RKO (cell line): ENCODE results near the gene DLG2.

Experiments
- DNase-seq: peaks from one replicate; pipeline ENCODE4 v3.0.0-alpha.2; 2016; ENCODE audit warnings: low spot score

The DLG2 gene

DNA sequence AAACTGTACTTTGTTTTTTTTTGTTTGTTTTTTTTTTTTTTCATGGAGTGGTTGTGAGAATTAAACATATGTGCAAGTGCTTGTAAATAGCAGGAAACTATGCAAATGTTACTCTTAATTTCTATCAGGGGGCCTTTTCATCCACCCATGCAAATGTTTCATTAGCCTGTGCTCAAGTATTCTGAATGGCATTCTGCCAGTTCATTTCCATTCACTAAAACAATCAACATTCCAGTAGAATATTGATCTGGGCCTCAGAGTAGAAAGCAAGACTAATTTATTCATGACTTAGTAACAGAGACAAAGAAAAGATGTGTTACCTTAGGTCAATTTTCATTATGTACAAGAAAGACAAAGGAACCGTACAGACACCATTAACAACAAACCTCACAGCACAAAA lies 971.4 kb downstream of the DLG2 start:
- DNase-seq, result no peak

DNA sequence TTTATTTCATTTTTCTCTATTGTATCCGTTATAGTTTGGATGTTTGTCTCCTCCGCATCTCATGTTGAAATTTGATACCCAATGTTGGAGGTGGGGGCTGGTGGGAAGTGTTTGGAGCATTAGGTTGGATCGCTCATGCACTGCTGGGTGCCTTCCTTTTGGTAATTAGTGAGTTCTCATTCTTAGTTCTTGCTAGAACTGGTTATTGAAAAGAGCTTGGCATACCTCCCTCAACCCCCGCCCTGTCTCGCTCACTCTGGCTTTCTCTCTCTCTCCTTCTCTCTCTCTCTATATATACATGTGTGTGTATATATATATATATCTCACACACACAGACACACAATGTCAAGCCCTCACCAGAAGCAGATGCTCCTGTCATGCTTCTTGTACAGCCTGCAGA lies 978.7 kb downstream of the DLG2 start:
- no peak for DNase-seq

DNA sequence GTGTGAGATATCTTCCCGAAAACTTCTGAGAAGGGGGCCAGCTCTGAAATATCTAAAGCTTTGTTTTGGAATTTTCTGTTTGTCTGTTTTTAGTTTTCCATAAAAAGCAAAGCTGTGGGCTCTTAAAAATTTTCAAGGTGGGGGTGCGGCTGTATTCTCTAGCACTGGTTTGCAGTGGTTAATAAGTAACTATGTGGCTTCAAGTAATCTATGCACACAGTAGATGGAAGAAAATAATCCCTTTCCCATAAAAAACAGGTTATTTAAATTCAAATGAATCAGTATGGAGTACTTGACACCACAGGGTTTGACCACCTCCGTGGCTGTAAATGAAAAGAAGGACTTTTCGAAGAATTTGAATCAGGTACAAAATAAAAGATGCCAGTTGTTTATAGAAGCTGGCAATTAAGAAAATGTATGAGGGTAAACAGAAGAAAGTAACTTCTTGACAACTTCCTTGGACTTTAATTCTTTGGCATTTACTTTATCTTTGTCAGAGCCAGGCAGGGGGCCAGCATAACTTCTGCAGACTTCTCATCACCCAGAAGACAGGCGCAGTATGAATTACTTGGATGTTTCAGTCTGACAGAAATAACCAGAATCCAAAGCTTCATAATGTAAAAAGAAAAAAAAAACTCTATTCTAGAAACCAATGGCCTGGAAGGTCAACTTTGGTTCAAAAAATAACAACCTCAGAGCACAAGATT lies 981.0 kb downstream of the DLG2 start:
- no peak for DNase-seq

DNA sequence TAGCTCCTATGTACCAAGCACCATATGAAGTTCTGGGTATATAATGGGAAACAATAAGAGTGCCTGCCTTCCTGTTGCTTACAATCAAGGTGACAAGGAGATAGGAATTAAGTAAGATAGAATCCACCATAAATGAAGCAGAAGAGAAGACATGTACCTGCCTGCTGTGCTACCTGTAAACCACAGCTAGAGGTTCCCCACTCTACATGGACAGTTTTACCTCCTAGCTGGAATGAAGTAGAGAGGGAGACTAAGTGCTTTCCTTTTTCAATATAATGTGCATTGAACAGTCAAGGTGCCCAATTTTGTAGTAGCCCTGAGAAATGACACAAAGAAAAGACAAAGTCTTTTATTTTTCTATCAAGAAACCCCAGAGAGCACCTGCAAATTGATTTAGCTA lies 984.6 kb downstream of the DLG2 start:
- DNase-seq, result no peak

DNA sequence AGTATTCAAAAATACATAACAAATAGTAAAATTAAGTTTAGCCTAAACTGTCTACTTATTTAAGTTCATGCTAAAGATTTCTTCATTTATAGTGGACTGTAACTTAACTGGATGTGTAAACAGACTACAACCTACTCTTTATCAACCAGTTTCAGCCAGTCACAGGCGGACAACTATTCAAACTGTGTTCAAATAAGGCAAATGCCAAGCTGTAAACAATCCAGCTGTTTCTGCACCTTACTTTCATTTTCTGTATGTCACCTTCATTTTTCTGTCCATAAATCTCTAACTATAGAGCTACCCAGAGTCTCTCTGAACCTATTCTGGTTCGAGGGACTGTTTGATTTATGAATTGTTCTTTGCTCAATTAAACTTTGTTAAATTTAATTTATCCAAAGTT lies 992.8 kb downstream of the DLG2 start:
- no peak for DNase-seq

DNA sequence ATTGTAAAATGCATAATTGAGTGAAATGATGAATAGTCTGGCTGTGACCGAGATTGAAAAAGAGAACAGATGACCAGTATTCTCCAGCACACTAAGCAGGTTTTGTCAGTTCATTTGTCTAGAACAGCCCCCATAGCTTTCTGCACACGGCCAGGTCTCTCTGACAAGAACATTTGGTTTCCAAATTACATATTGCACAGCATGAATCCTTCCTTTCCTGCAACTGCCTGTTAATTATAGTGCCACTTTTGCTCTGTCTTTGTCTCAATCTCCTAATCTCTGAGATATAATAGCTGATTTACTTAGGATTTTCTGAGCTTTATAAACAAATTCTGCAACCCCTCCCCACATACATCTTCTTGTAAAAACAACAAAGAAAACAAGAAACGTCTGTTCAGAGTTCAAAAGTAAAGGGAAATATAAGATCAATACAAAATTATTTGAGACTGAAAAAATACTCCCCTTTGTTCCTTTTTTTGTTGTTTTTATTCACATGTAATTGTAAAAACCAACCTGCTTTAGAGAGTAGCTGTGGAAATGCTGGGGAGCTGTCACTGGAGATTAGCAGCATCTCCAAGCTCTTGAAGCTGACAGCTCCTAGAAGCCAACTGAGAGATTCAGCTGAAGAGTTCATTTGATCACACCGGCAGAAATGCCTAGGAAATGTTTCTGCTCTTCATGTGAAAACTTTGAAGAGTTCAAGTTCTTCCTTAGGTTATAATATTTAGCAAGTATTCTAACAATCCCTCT lies 998.1 kb downstream of the DLG2 start:
- DNase-seq, result no peak

DNA sequence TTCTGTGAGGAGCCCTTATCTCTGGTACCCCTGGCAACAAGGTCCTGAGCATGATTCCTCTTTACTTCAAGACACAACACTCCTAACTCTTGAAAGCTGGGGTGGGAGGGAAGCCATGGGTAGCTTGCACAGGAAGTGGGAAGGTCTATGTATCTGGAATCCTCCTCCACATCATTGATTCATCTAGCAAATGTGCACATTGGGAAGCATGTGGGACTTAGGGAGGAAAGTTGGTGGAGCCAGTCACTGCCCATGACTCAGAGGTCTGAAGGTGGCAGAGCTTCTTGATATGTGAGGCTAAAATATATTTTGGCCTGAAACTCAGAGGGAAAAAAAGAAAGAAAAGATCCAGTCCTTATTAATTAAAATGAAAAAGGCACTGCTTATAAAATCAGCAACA lies 1000.9 kb downstream of the DLG2 start:
- DNase-seq, result peak; percentile 18

DNA sequence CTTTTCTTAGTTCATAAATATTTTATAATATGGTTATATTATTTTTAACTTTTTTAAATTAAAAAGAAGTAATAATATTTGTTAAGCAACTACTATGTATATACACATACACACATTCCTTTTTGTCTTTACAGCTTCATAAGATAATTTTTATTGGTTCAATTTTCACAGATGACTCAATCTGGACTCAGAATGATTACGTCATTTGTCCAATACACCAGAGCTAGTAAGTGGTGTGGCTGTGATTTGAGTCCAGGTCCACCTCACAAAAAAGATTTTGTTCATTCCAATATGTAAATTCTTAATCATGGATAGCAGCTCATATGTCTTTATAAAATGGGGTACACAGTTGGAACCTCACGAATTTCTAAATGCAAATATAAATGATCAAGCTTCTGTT lies 1014.5 kb downstream of the DLG2 start:
- no peak for DNase-seq

DNA sequence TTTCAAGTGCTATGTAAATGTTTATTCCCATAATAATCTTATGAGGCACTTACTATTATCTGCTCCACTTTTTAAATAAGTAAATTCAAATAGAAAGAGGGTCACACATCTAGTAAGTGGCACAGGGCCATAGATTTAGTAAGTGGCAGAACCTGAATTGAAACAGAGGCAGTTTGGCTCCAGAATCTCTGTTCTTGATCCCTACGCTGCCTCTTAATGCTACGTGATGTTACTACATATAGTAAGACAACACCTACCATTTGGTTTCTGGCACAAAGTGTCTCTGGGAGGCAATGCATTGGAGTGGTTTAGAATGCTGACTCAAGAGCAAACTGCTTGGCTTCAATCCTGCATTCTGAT lies 1018.3 kb downstream of the DLG2 start:
- no peak for DNase-seq

DNA sequence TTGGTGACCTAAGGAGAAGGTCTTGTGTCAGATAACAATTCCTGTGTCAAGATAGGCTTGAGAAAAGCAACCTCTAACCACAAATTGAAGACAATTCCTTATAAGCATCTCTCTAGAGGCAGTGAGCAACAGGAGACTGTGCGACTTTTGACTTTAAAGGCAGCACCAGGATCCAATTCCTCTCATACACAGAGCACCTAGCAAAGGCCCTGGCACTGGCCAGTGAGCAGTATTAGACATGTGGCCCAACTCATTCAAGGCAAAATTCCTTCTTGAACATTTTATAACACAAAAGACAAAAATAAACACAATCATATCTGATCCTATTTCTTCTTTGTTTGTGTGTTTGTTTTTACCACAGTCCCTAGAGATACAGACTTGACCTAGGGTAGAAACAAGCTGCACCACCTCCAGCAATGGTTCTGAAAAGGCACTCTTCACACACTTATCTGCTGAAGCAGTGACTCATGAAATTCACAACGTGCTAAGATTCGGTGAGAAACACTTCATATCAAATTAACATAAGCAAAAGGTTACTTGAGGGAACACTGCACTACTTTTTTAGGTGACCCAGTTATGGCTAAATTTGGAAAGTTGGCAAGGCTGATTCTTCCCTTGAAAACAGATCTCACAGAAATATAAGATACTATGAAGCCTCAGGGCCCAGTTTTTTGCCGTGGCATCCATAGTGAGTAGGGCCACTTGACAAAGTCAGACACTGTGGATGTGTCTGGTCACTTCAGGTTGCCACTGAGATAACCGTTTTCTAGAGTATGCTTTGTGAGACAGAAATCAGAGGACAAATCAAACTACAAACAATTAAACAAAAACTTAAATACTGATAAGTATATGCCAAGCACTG lies 1018.9 kb downstream of the DLG2 start:
- no peak for DNase-seq

DNA sequence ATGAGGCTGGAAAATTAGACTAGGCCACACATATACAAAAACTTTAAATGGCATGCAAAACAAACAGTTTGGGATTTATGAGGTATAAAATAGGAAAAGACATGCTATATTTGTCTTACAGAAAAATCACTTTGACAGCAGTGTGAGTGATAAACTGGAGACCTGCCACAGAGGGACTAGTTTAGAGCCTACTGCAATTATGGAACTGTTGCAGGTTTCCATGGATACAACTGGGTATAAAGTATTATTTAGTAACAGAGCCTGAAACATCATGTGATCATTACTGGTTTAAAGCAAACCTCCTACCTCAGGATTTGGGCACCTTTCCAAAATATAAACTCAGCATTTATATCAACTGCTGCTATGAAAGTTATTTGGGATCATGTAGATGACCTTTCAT lies 1032.5 kb downstream of the DLG2 start:
- no peak for DNase-seq

DNA sequence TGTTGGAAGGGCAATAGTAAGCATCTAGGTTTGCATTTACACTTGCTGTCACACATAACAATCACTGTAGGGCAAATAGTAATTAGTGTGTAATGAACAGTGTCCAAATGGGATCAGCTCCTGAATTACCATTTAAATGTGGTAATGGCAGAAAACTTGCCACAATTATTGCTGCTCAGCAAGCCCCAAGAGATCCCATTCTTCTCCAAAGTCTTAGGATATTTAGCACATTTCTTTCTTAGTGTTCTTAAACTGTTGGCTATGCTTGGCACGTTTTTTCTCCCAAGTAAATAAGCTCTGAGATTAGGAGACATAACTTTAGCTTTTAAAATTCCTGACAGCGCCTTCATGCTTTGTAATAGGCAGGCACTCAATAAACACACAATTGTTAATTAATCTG lies 1037.0 kb downstream of the DLG2 start:
- DNase-seq, result no peak

DNA sequence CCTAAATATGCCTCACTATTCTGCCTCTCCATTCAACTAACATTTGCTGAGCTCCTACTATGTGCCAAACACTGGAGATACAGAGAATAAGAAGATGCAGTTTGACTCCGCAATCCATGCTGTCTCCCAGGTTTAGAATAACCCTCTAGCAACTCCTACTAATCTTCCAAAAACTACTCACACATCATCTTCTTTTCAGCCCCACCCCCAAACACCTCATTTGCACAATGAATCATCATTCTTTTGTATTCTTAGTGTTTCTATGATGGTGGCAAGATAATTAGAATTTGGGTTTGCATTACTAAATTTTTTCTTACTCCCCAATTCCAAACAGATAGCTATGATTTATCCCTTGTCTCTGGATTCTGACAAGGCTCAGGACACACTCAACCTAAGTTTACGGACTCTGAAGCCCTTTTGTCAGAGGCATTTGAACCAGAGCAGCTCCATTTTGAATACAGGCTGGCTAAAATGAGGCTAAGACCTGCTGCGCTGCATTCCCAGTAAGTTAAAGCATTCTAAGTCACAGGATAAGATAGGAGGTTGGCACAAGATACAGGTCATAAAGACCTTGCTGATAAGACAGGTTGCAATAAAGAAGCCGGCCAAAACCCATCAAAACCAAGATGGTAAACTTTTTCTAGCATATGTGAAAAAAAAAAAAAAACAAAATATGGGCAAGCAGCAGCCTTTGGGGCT lies 1038.9 kb downstream of the DLG2 start:
- no peak for DNase-seq

DNA sequence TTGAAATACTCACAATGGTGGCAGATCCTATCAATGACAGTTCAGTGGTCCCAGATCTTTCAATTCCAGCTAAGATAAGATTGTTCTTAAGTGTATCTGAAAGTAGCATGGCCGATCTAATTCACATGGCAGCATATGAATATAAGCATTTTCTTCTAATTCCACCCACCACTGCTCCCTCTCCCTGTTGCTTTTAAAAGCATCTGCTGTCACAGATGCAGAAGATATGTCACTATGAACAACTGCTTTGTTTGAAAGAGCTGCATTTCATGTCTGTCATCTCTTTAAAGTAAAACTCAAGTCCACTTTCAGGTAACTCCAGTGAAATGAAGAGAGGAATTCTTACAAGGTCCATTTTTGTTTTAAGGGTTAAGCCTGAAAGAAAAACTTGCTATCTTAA lies 1044.0 kb downstream of the DLG2 start:
- DNase-seq, result no peak

DNA sequence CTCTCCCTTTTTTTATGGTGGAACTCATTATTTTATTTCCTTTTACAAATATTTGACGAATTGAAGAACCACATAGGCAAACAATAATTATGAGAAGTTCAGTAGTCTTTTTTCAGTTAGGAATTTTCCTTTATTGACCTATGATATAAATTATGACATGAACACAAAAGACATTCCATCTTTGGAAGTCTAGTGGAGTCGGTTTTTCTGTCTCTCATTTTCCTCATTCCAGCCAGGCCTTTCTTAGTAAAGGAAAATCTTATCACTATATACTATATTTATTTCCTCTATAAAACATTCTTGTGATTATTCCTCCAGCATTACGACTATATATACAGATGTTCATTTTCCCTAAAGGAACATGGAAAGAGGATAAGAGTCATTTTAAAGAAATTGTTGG lies 1046.1 kb downstream of the DLG2 start:
- no peak for DNase-seq

DNA sequence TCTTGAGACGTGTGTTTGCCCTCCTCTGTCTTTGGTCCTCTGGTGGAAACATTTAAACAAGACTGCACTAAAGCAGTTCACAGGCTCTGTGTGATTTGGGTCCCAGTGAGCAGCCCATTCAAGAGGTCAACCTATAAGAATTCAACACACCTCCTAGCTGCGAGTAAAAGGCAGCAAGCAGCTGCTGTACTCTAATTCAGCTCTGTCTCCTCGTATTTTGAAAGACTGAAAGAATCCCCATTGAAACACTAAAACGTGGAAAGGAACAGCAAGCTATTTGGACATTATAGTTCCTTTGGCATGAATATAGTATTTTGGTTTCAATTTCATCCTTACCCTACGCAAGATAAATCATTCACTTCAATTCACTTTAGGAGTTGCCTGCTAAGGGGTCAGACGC lies 1046.7 kb downstream of the DLG2 start:
- no peak for DNase-seq

DNA sequence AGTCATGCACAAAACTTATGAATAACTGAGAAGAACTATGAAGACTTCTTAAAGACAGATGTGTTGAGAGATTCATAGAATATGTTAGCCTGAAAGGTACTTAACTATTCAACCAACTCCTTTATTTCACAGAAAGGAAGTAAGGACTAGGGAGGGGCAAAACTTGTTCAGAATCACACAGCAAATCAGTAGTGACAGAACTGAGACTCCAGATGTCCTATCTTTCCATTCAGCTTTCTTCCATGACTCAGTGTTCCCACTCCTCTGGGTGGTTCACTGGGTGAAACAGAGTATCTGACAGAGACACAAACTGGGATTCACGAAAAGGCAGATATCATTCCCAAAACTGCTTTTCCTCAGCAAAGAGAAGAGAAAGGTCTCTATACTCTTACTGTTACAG lies 1053.3 kb downstream of the DLG2 start:
- DNase-seq, result no peak

DNA sequence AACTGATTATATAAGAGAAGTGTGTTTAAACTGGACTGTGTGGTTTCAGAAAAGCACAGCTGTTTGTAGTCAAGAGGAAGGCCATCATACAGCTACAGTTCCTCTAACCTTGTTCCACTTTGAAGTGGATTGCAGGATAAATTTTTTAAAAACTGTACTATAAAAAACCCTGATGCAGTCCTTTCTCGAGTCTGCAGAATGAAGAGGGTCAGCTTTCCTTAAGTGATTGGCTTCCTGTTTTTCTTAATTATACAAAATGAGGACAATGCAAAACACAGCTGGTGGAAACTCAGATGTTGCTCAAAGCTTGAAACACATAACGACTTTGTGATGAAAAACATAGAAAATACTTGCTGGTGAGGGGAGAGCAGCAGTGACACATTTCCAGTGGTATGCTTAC lies 1060.5 kb downstream of the DLG2 start:
- no peak for DNase-seq

DNA sequence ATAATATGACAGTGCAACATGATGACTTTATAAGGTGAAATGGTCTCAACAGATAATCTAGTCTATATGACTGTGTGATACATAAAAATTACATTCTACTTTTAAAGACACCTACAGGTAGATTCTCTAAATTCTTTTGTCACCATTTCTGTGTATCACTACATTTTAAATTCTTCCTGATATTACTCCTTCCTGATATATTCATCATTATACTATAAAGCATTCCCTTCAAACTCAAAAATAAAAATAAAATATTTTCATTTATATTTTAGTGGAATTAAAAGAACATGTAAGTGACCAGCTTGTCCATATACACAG lies 1062.3 kb downstream of the DLG2 start:
- no peak for DNase-seq

DNA sequence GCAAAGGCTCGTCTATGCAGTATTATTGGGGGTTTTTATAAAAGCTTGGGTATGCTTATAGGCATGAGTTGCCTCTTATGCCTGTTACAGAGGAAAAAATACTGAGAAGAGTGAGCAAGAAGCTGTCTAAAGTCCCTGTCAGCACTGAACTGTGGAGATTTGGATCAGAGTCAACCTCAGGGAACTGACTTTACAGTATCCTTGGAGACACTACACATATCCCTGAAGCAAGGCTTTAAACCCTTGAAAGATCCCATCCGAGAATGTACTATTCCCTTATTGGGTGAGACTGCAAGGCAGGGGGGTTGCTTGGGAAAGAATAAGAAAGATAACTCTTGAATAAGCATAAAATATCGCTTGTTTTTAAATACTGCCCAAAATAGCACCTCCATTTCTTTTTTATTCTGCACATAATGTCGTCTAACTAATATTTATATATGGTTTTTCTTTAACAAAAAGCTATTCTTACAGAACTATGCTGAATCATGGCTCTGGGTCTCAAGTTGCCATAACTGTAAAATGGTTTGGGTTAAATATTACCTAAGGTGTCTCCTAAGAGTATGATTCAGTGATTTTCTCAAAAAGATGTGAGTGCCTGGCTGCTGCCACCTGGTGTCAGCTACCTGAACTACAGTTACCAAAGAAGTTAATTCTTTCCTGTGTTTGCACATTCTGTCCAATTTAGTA lies 1062.8 kb downstream of the DLG2 start:
- DNase-seq, result peak; percentile 63

DNA sequence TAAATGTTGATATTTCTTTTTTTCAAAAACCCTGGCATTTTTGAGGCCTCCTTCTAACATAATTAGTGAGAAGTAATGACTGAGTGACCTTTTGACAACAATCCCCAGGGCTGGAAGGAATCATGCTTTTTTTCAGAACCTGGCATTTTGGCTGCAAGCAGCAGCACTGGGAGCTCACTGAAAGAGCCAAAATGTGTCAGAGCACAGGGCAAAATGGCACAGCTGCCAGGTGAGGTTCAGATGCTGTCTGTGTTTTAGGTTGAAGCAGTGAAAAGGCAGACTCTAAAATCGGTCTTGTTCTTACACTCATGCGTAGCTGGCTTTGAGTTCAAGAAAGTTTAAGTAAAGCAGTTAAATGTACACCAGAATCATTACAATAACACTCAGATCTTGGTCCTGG lies 1063.8 kb downstream of the DLG2 start:
- no peak for DNase-seq

DNA sequence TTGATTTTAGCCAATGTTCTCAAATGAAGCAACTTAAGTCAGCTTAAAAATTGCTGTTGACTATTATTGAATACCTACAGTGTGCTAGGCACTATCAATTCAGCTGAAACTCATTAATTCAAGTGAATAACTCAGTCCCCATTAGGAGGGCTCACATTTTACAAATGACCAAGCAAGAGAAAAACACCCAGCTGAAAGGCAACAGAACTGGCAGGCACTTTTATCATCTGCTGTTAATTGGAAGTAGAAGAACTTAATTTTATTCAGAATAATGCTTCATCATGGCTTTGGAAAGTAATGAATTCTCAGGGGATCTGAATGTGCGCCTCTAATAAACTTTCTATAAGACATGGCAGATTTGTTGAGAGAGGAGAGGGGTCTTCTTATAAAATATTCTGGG lies 1066.9 kb downstream of the DLG2 start:
- DNase-seq, result no peak
